Keratinocyte (primary cell): ENCODE results near the gene MERTK.

ENCODE experiments used
- CTCF ChIP-seq, 3 experiments: IDR thresholded peaks in 1 of 3; conservative IDR thresholded peaks in 1 of 3; optimal IDR thresholded peaks in 1 of 3; 2 replicates in 2 of 3; 3 replicates in 1 of 3; pipeline versions ENCODE3 to v1.5.1; 2011; ENCODE audit warnings: low read length in 3 of 3, mild to moderate bottlenecking in 3 of 3, moderate library complexity in 2 of 3, control low read depth in 1 of 3, inconsistent platforms in 1 of 3; ENCODE audit not compliant: insufficient read depth in 2 of 3; ENCODE audit errors: extremely low read depth in 1 of 3
- EZH2 ChIP-seq: IDR thresholded peaks from one replicate; pipeline ENCODE4 v1.6.1; 2012; ENCODE audit warnings: inconsistent platforms, mild to moderate bottlenecking, low read length, moderate library complexity

- TF ChIP-seq EZH2 (no peak), CTCF (optimal IDR thresholded peaks at IDR 0.05 in 1 of 3, IDR thresholded peaks at IDR 0.05 in 1 of 3, conservative IDR thresholded peaks at IDR 0.05 in 1 of 3; ENCODE audit: extremely low read depth in 1 of 3, insufficient read depth in 2 of 3, low read length in 3 of 3) (no peak)
These were observed 128.1 kb downstream of the MERTK start for GRCh38 chr2:112026509-112026908.
